ENCODE results near the gene ARL5A. TPM values are rescaled to one million over a fixed set of nuclear protein-coding genes. Genes with fewer than 3 reads are reported as not detected.

Gene ARL5A
- total RNA-seq, 1 experiment from 2014 or later: 55.0 TPM

GRCh38 chr2:151869291-151869690 lies 41.1 kb upstream of the ARL5A start:
- no peak for DNase-seq (ENCODE audit: low spot score)
- H3K4me1 ChIP-seq (ENCODE audit: insufficient read depth, low read length, poor library complexity, severe bottlenecking): no peaks in the 10 kb centered on the region
- BruUV-seq (replicated peaks): no TSS peak
- H3K27me3 ChIP-seq (replicated peaks; ENCODE audit: insufficient read depth, low read depth, low read length, poor library complexity): peaks cover 94% of the 10 kb centered on the region
- H3K36me3 ChIP-seq (ENCODE audit: insufficient read depth, low read length, poor library complexity, severe bottlenecking): no peaks in the 10 kb centered on the region
- ChIA-PET CTCF (no interaction called here), POLR2A (ENCODE audit: low non-redundant PET) (no interaction called here)
- intact Hi-C loops (cut with micrococcal nuclease; ENCODE audit: unreplicated experiment): no loop called here
- no peak overlapping the region for H3K27ac ChIP-seq (ENCODE audit: low read depth, low read length, poor library complexity, severe bottlenecking)
- H3K4me3 ChIP-seq (ENCODE audit: low read depth, low read length, poor library complexity, severe bottlenecking): no peak overlapping the region
- TF ChIP-seq EZH2 (IDR thresholded peaks at IDR 0.05; ENCODE audit: borderline replicate concordance, low read depth, low read length, poor library complexity, severe bottlenecking) (no peak), CTCF (conservative IDR thresholded peaks at IDR 0.05; ENCODE audit: low read depth, low read length) (no peak)
- H3K9me3 ChIP-seq (ENCODE audit: low read depth, low read length, poor library complexity, severe bottlenecking): no peaks in the 10 kb centered on the region

DNA sequence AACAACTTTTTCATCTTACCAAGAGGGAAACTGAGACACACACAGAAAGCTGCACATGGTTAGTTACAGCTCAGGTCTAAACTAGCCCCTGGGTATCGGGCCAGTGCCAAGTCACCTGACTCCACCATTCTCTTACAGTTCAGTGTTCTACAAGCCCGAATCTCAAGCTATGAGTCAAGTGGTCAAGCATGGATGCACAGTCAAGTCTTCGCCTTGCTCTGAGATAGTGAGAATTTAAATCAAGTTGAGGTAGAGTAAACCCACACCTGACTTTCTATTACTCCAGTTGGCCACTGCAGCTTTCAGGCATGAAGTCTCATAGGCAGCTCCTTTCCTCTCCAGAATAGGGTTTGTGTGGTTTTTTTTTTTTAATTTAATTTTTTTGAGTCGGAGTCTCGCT lies 34.5 kb upstream of the ARL5A start:
- intact Hi-C loops (cut with micrococcal nuclease; ENCODE audit: unreplicated experiment): no loop called here
- H3K36me3 ChIP-seq (ENCODE audit: insufficient read depth, low read length, poor library complexity, severe bottlenecking): no peaks in the 10 kb centered on the region
- H3K4me1 ChIP-seq (ENCODE audit: insufficient read depth, low read length, poor library complexity, severe bottlenecking): no peaks in the 10 kb centered on the region
- TF ChIP-seq CTCF (conservative IDR thresholded peaks at IDR 0.05; ENCODE audit: low read depth, low read length): no peak
- no peak for TF ChIP-seq EZH2 (IDR thresholded peaks at IDR 0.05; ENCODE audit: borderline replicate concordance, low read depth, low read length, poor library complexity, severe bottlenecking)
- H3K27me3 ChIP-seq (replicated peaks; ENCODE audit: insufficient read depth, low read depth, low read length, poor library complexity): peaks cover 69% of the 10 kb centered on the region
- BruUV-seq (replicated peaks): no TSS peak
- POLR2A ChIA-PET (ENCODE audit: low non-redundant PET): interaction anchor here (0.7 kb wide), 1 partner anchor 750 kb away, joined by 3 read pairs; no protein-coding TSS in a partner anchor
- no peak overlapping the region for H3K4me3 ChIP-seq (ENCODE audit: low read depth, low read length, poor library complexity, severe bottlenecking)
- H3K27ac ChIP-seq (ENCODE audit: low read depth, low read length, poor library complexity, severe bottlenecking): no peak overlapping the region
- CTCF ChIA-PET: no interaction called here
- no peaks in the 10 kb centered on the region for H3K9me3 ChIP-seq (ENCODE audit: low read depth, low read length, poor library complexity, severe bottlenecking)
- no peak for DNase-seq (ENCODE audit: low spot score)

- peaks cover 64% of the 10 kb centered on the region for H3K27me3 ChIP-seq (replicated peaks; ENCODE audit: insufficient read depth, low read depth, low read length, poor library complexity)
- H3K4me1 ChIP-seq (ENCODE audit: insufficient read depth, low read length, poor library complexity, severe bottlenecking): no peaks in the 10 kb centered on the region
- no peaks in the 10 kb centered on the region for H3K36me3 ChIP-seq (ENCODE audit: insufficient read depth, low read length, poor library complexity, severe bottlenecking)
- DNase-seq (ENCODE audit: low spot score): no peak
- CTCF ChIA-PET: no interaction called here
- no peaks in the 10 kb centered on the region for H3K9me3 ChIP-seq (ENCODE audit: low read depth, low read length, poor library complexity, severe bottlenecking)
- BruUV-seq (replicated peaks): no TSS peak
- no peak overlapping the region for H3K27ac ChIP-seq (ENCODE audit: low read depth, low read length, poor library complexity, severe bottlenecking)
- TF ChIP-seq EZH2 (IDR thresholded peaks at IDR 0.05; ENCODE audit: borderline replicate concordance, low read depth, low read length, poor library complexity, severe bottlenecking) (no peak), CTCF (conservative IDR thresholded peaks at IDR 0.05; ENCODE audit: low read depth, low read length) (no peak)
- no peak overlapping the region for H3K4me3 ChIP-seq (ENCODE audit: low read depth, low read length, poor library complexity, severe bottlenecking)
- intact Hi-C loops (cut with micrococcal nuclease; ENCODE audit: unreplicated experiment): no loop called here
- POLR2A ChIA-PET (ENCODE audit: low non-redundant PET): interaction anchor here (0.6 to 1.0 kb wide), 2 partner anchors 18 to 494 kb away, joined by 3 read pairs; no protein-coding TSS in a partner anchor
Measured at GRCh38 chr2:151861174-151861573, 33.0 kb upstream of the ARL5A start.
